Neural cell (in vitro differentiated cells): ENCODE data around the gene GUCA1A.

ENCODE experiments used
- CTCF ChIP-seq: fragments of 450-650 bp; IDR thresholded peaks from 2 replicates; pipeline ENCODE4 v1.5.1; 2014; ENCODE audit warnings: antibody characterized with exemption, mild to moderate bottlenecking, moderate library complexity; ENCODE audit not compliant: poor library complexity, severe bottlenecking
- EP300 ChIP-seq: fragments of 450-650 bp; conservative IDR thresholded peaks from 2 replicates; pipeline ENCODE4 v1.6.1; 2014; ENCODE audit warnings: antibody characterized with exemption, mild to moderate bottlenecking, moderate library complexity; ENCODE audit not compliant: poor library complexity, severe bottlenecking
- RAD21 ChIP-seq: fragments of 450-650 bp; conservative IDR thresholded peaks from 2 replicates; pipeline ENCODE4 v1.6.1; 2014; ENCODE audit warnings: antibody characterized with exemption, mild to moderate bottlenecking, moderate library complexity
- REST ChIP-seq: IDR thresholded peaks from 2 replicates; pipeline ENCODE4 v1.6.1; 2012; ENCODE audit warnings: borderline replicate concordance
- SMC3 ChIP-seq: fragments of 450-650 bp; conservative IDR thresholded peaks from 2 replicates; pipeline ENCODE4 v1.6.1; 2014; ENCODE audit warnings: antibody characterized with exemption, mild to moderate bottlenecking, moderate library complexity; ENCODE audit not compliant: poor library complexity

- TF ChIP-seq CTCF (no peak), RAD21 (no peak), REST (no peak), SMC3 (no peak), EP300 (no peak)
Measured at GRCh38 chr6:42140032-42140431, 33.1 kb upstream of the GUCA1A start.
